ENCODE results near the gene GNPTG. TPM values are rescaled to one million over a fixed set of nuclear protein-coding genes. Genes with fewer than 3 reads are reported as not detected.

Gene GNPTG
- total and polyA plus RNA-seq, 2 of the 13 experiments (the other 11 are each of a cell fraction or from before 2014, with no cell fraction given) = 22.7 to 71.1 TPM

- TF ChIP-seq ZNF766 (CRISPR knock-in tag; IDR thresholded peaks at IDR 0.05; ENCODE audit: borderline replicate concordance) = 0 out of 2 replicates have a peak, but pooled peaks have one; percentile 74
- TF ChIP-seq LRRFIP1 (CRISPR knock-in tag; conservative IDR thresholded peaks at IDR 0.05) = no peak
- TF ChIP-seq BORCS8-MEF2B (CRISPR knock-in tag; IDR thresholded peaks at IDR 0.05) = no peak
- no peak for TF ChIP-seq FOXM1 (CRISPR knock-in tag; IDR thresholded peaks at IDR 0.05)
- no peak for TF ChIP-seq FOXC1 (CRISPR knock-in tag; IDR thresholded peaks at IDR 0.05; ENCODE audit: borderline replicate concordance)
- TF ChIP-seq ZNF891 (CRISPR knock-in tag; IDR thresholded peaks at IDR 0.05) = no peak
- TF ChIP-seq SOX6 (IDR thresholded peaks at IDR 0.05) = no peak
- TF ChIP-seq SOX6 (CRISPR knock-in tag; IDR thresholded peaks at IDR 0.05) = no peak
- no peak for TF ChIP-seq ZNF570 (CRISPR knock-in tag; IDR thresholded peaks at IDR 0.05; ENCODE audit: borderline replicate concordance)
- no peak for TF ChIP-seq ZNF781 (CRISPR knock-in tag; IDR thresholded peaks at IDR 0.05; ENCODE audit: borderline replicate concordance, not compliant biosample characterization)
- TF ChIP-seq ZNF772 (CRISPR knock-in tag; IDR thresholded peaks at IDR 0.05) = peak; percentile 63; the same call in 1 of the 2 replicates
- no peak for TF ChIP-seq STAT5B (CRISPR knock-in tag; IDR thresholded peaks at IDR 0.05)
- TF ChIP-seq HCFC1 (IDR thresholded peaks at IDR 0.05; ENCODE audit: low read depth, low read length) = peak; percentile 75
- peak; percentile 94 for TF ChIP-seq KLF12 (CRISPR knock-in tag; IDR thresholded peaks at IDR 0.05; ENCODE audit: borderline replicate concordance)
- peak; percentile 84; the same call in 1 of the 2 replicates for TF ChIP-seq HINFP (CRISPR knock-in tag; IDR thresholded peaks at IDR 0.05; ENCODE audit: low read depth)
- TF ChIP-seq, protein P1, sequence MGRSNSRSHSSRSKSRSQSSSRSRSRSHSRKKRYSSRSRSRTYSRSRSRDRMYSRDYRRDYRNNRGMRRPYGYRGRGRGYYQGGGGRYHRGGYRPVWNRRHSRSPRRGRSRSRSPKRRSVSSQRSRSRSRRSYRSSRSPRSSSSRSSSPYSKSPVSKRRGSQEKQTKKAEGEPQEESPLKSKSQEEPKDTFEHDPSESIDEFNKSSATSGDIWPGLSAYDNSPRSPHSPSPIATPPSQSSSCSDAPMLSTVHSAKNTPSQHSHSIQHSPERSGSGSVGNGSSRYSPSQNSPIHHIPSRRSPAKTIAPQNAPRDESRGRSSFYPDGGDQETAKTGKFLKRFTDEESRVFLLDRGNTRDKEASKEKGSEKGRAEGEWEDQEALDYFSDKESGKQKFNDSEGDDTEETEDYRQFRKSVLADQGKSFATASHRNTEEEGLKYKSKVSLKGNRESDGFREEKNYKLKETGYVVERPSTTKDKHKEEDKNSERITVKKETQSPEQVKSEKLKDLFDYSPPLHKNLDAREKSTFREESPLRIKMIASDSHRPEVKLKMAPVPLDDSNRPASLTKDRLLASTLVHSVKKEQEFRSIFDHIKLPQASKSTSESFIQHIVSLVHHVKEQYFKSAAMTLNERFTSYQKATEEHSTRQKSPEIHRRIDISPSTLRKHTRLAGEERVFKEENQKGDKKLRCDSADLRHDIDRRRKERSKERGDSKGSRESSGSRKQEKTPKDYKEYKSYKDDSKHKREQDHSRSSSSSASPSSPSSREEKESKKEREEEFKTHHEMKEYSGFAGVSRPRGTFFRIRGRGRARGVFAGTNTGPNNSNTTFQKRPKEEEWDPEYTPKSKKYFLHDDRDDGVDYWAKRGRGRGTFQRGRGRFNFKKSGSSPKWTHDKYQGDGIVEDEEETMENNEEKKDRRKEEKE (IDR thresholded peaks at IDR 0.05) = no peak
- no peak; the same call in 1 of the 2 replicates for TF ChIP-seq DR1 (CRISPR knock-in tag; IDR thresholded peaks at IDR 0.05)
- TF ChIP-seq ZNF619 (CRISPR knock-in tag; IDR thresholded peaks at IDR 0.05) = no peak
- peak; percentile 91 for TF ChIP-seq ZNF784 (CRISPR knock-in tag; IDR thresholded peaks at IDR 0.05; ENCODE audit: borderline replicate concordance)
Measured at GRCh38 chr16:1351582-1352362, at the start of gene GNPTG, which contains the start of gene TSR3 (continued).
